H1 (cell line): Measurements from ENCODE around the gene B4GALNT3. TPM values are rescaled to one million over a fixed set of nuclear protein-coding genes. Genes with fewer than 3 reads are reported as not detected.

ENCODE experiments used
- CTCF ChIA-PET: fragments of 300-600 bp; sonication (Branson Sonifier 250); formaldehyde crosslinking; loops from one replicate; lab custom pipeline; 2021; ENCODE audit not compliant: partially characterized antibody; lab: Charles Lee
- POLR2A ChIA-PET: fragments of 300-600 bp; sonication (Branson Sonifier 250); formaldehyde crosslinking; loops from one replicate; lab custom pipeline; 2021; ENCODE audit warnings: inconsistent platforms; ENCODE audit not compliant: partially characterized antibody; lab: Charles Lee
- DNase-seq, 2 experiments: peaks; one replicate each; pipeline versions ENCODE4 v3.0.0 to v3.0.0-alpha.2; 2010 to 2022; ENCODE audit warnings: low spot score in 2 of 2, low read depth in 1 of 2, mixed read lengths in 1 of 2
- FAIRE-seq: peaks from 2 replicates; lab custom pipeline; 2011; peaks lifted over from hg19 to GRCh38; lab: Jason Lieb, UNC
- H2AFZ ChIP-seq: 2 replicates; pipeline ENCODE4 v1.8.1; 2012; ENCODE audit warnings: low read length, inconsistent platforms
- H2AK5ac ChIP-seq: 2 replicates; pipeline ENCODE4 v1.6.1; 2013; ENCODE audit warnings: low read depth, low read length
- H2BK120ac ChIP-seq: replicated peaks from 2 replicates; pipeline ENCODE3; 2013; ENCODE audit warnings: low read depth, low read length, inconsistent platforms
- H2BK12ac ChIP-seq: 2 replicates; pipeline ENCODE4 v1.6.1; 2013; ENCODE audit warnings: low read depth, low read length
- H2BK15ac ChIP-seq: 2 replicates; pipeline ENCODE4 v1.6.1; 2013; ENCODE audit warnings: low read length
- H2BK20ac ChIP-seq: 2 replicates; pipeline ENCODE4 v1.6.1; 2013; ENCODE audit warnings: low read length
- H2BK5ac ChIP-seq: 2 replicates; pipeline ENCODE4 v1.6.1; 2013; ENCODE audit warnings: low read depth, low read length
- H3K14ac ChIP-seq: 2 replicates; pipeline ENCODE4 v1.6.1; 2013; ENCODE audit warnings: inconsistent platforms; ENCODE audit not compliant: insufficient read length
- H3K18ac ChIP-seq: 2 replicates; pipeline ENCODE4 v1.6.1; 2013; ENCODE audit warnings: low read length; ENCODE audit errors: extremely low read depth
- H3K23ac ChIP-seq: 2 replicates; pipeline ENCODE4 v1.6.1; 2013; ENCODE audit warnings: inconsistent platforms; ENCODE audit not compliant: insufficient read length
- H3K23me2 ChIP-seq: 2 replicates; pipeline ENCODE4 v1.6.1; 2013; ENCODE audit warnings: low read depth, low read length
- H3K27ac ChIP-seq: 2 replicates; pipeline ENCODE4 v1.6.1; 2011; ENCODE audit warnings: low read depth, low read length, inconsistent platforms
- H3K27me3 ChIP-seq, 4 experiments: replicated peaks in 1 of 4; 1 replicate in 1 of 4; 2 replicates in 3 of 4; pipeline versions ENCODE4 v1.6.1 to v1.8.1; 2011 to 2013; ENCODE audit warnings: low read length in 3 of 4, mild to moderate bottlenecking in 3 of 4, inconsistent platforms in 2 of 4, mixed read lengths in 2 of 4, moderate library complexity in 1 of 4; ENCODE audit not compliant: control insufficient read depth in 3 of 4, insufficient read depth in 3 of 4; ENCODE audit errors: extremely low read depth in 1 of 4
- H3K36me3 ChIP-seq, 4 experiments: 2 replicates each; pipeline versions ENCODE4 v1.6.1 to v1.8.1; 2011 to 2013; ENCODE audit warnings: mild to moderate bottlenecking in 4 of 4, low read length in 3 of 4, moderate library complexity in 2 of 4, control low read depth in 1 of 4, inconsistent platforms in 1 of 4; ENCODE audit not compliant: insufficient read depth in 4 of 4, control insufficient read depth in 2 of 4
- H3K4ac ChIP-seq: replicated peaks from 2 replicates; pipeline ENCODE3; 2013; ENCODE audit warnings: low read length, low read depth, mixed read lengths, inconsistent platforms; ENCODE audit not compliant: insufficient read length
- H3K4me1 ChIP-seq, 4 experiments: replicated peaks in 1 of 4; 1 replicate in 1 of 4; 2 replicates in 3 of 4; pipeline versions ENCODE4 v1.6.1 to v1.8.1; 2011 to 2013; ENCODE audit warnings: low read length in 3 of 4, inconsistent platforms in 2 of 4, mixed read lengths in 1 of 4; ENCODE audit not compliant: insufficient read depth in 4 of 4, control insufficient read depth in 3 of 4
- H3K4me2 ChIP-seq, 2 experiments: 2 replicates each; pipeline versions ENCODE4 v1.6.1 to v1.8.1; 2011 to 2013; ENCODE audit warnings: low read depth in 2 of 2, low read length in 2 of 2, control low read depth in 1 of 2, inconsistent platforms in 1 of 2, mild to moderate bottlenecking in 1 of 2; ENCODE audit not compliant: insufficient read depth in 1 of 2
- H3K4me3 ChIP-seq, 4 experiments: fragments of 200-600, 300-600 bp in 1 of 4; sonication (generic), shearing (Covaris generic), sonication (Bioruptor Twin) in 1 of 4; 2 replicates each; pipeline versions ENCODE4 v1.5.1 to v1.8.1; 2011 to 2016; ENCODE audit warnings: low read length in 4 of 4, low read depth in 3 of 4, control low read depth in 2 of 4, inconsistent platforms in 2 of 4, mild to moderate bottlenecking in 2 of 4, mixed read lengths in 1 of 4, moderate library complexity in 1 of 4; ENCODE audit not compliant: insufficient read depth in 2 of 4; ENCODE audit errors: extremely low read depth in 1 of 4
- H3K56ac ChIP-seq: replicated peaks from 2 replicates; pipeline ENCODE3; 2013; ENCODE audit warnings: low read depth, mild to moderate bottlenecking, mixed read lengths, low read length, inconsistent platforms; ENCODE audit not compliant: insufficient read length
- H3K79me1 ChIP-seq: 2 replicates; pipeline ENCODE4 v1.6.1; 2013; ENCODE audit warnings: low read depth, low read length, control low read depth
- H3K79me2 ChIP-seq, 2 experiments: 2 replicates each; pipeline versions ENCODE4 v1.6.1 to v1.8.1; 2012 to 2013; ENCODE audit warnings: low read length in 2 of 2, mild to moderate bottlenecking in 2 of 2, inconsistent platforms in 1 of 2; ENCODE audit not compliant: insufficient read depth in 2 of 2, control insufficient read depth in 1 of 2
- H3K9ac ChIP-seq, 4 experiments: replicated peaks in 1 of 4; 1 replicate in 1 of 4; 2 replicates in 3 of 4; pipeline versions ENCODE4 v1.6.1 to v1.8.1; 2011 to 2013; ENCODE audit warnings: low read depth in 3 of 4, low read length in 3 of 4, control low read depth in 2 of 4, mild to moderate bottlenecking in 2 of 4, moderate library complexity in 2 of 4, inconsistent platforms in 1 of 4; ENCODE audit errors: extremely low read depth in 1 of 4
- H3K9me3 ChIP-seq, 2 experiments: 2 replicates each; pipeline versions ENCODE4 v1.6.1 to v1.8.1; 2012 to 2013; ENCODE audit warnings: mild to moderate bottlenecking in 2 of 2, moderate library complexity in 2 of 2, control low read depth in 1 of 2, inconsistent platforms in 1 of 2, low read depth in 1 of 2, low read length in 1 of 2, mixed read lengths in 1 of 2; ENCODE audit not compliant: insufficient read depth in 2 of 2
- H4K20me1 ChIP-seq, 2 experiments: replicated peaks in 1 of 2; 2 replicates each; pipeline versions ENCODE3 to v1.8.1; 2011 to 2013; ENCODE audit warnings: inconsistent platforms in 2 of 2, low read length in 2 of 2, mild to moderate bottlenecking in 1 of 2; ENCODE audit not compliant: insufficient read depth in 2 of 2, control insufficient read depth in 1 of 2
- H4K5ac ChIP-seq: 2 replicates; pipeline ENCODE4 v1.6.1; 2013; ENCODE audit warnings: low read length, low read depth, mixed read lengths, inconsistent platforms; ENCODE audit not compliant: insufficient read length
- H4K8ac ChIP-seq: 2 replicates; pipeline ENCODE4 v1.8.0; 2013; ENCODE audit warnings: mild to moderate bottlenecking, moderate library complexity, low read length, inconsistent platforms; ENCODE audit not compliant: insufficient read depth; ENCODE audit errors: extremely low read depth
- H4K91ac ChIP-seq: replicated peaks from 2 replicates; pipeline ENCODE3; 2013; ENCODE audit warnings: low read length, mixed read lengths, inconsistent platforms; ENCODE audit not compliant: insufficient read length
- BRCA1 ChIP-seq: IDR thresholded peaks from 2 replicates; pipeline ENCODE4 v1.6.1; 2012; ENCODE audit warnings: low read depth, low read length, improper control_type of control experiment
- CBX8 ChIP-seq: fragments of 300-800, 300-1000 bp; sonication (generic); IDR thresholded peaks from 2 replicates; pipeline ENCODE4 v1.7.1; 2016; ENCODE audit warnings: low read depth, low read length, borderline replicate concordance
- CREB1 ChIP-seq: IDR thresholded peaks from 2 replicates; pipeline ENCODE4 v1.6.1; 2012; ENCODE audit warnings: inconsistent platforms
- USF2 ChIP-seq: IDR thresholded peaks from 2 replicates; pipeline ENCODE4 v1.6.1; 2011; ENCODE audit warnings: low read length, improper control_type of control experiment
- WGBS, 2 experiments: shearing (Covaris generic) in 1 of 2; methylation state at CpG; one replicate each; pipeline versions ENCODE4 v1.1.6 to v1.1.7; 2013 to 2015; ENCODE audit warnings: low lambda C conversion rate in 2 of 2, mixed read lengths in 2 of 2, inconsistent platforms in 1 of 2, low coverage in 1 of 2, missing lambda C conversion rate in 1 of 2; ENCODE audit not compliant: insufficient replicate concordance in 2 of 2, insufficient coverage in 1 of 2, insufficient read length in 1 of 2; ENCODE audit errors: extremely low coverage in 1 of 2, missing lambda C conversion rate in 1 of 2; 5-methylcytosine and 5-hydroxymethylcytosine counted together
- polyA plus RNA-seq, 7 experiments: library from polyadenylated mRNA; depleted of rRNA in 3 of 7; stranded (reverse) in 5 of 7; unstranded in 2 of 7; fragments of >200 nt in 5 of 7; fragments of 200-250 nt in 2 of 7; gene quantifications; 1 replicate in 5 of 7; 2 replicates in 1 of 7; 4 replicates in 1 of 7; pipeline versions ENCODE4 v1.2.1 to v1.2.3, GENCODE V29; 2011 to 2013; ENCODE audit warnings: missing spikeins in 2 of 7, mixed read lengths in 2 of 7
- total RNA-seq: library from RNA; stranded (reverse); fragmentation: NEBNext Ultra II Directional; extraction: Animal tissue kit (Norgen Biotek cat#: 25700); gene quantifications from 2 replicates; pipeline ENCODE4 v1.2.1, GENCODE V29; 2021

Gene B4GALNT3
- total and polyA plus RNA-seq, 2 of the 8 experiments (the other 6 are each of a cell fraction or from before 2014, with no cell fraction given): 12.5 to 20.3 TPM

GRCh38 chr12:597926-598568, 138.3 kb downstream of the B4GALNT3 start:
- Histone ChIP-seq H3K79me1 (no peaks in the 10 kb centered on the region), H3K4me2 (no peak overlapping the region), H3K23me2 (no peaks in the 10 kb centered on the region; the same call in 1 of the 2 replicates), H3K27ac (0 out of 2 replicates have a peak overlapping the region, but pooled peaks have one; percentile 22), H3K27me3 (no peaks in the 10 kb centered on the region), H2BK120ac (peak overlapping the region; percentile 15), H2BK12ac (0 out of 2 replicates have a peak overlapping the region, but pooled peaks have one; percentile 60), H2BK20ac (0 out of 2 replicates have a peak overlapping the region, but pooled peaks have one; percentile 34), H3K4ac (no peak overlapping the region), H4K91ac (no peak overlapping the region), H2BK15ac (no peak overlapping the region), H3K9me3 (no peaks in the 10 kb centered on the region), H2AFZ (peak overlapping the region; percentile 35; the same call in 1 of the 2 replicates), H3K4me3 (no peak overlapping the region), H2AK5ac (no peak overlapping the region), H3K36me3 (no peaks in the 10 kb centered on the region), H3K4me1 (peaks cover 0 to 5% (median 1%) of the 10 kb centered on the region in 4 experiments; a peak in 3 of 7 replicates), H4K20me1 (no peaks in the 10 kb centered on the region), H4K8ac (no peak overlapping the region; the same call in 1 of the 2 replicates), H3K18ac (no peak overlapping the region), H3K79me2 (no peaks in the 10 kb centered on the region), H4K5ac (no peak overlapping the region), H3K9ac (no peak overlapping the region), H3K23ac (no peak overlapping the region), H3K56ac (no peak overlapping the region), H3K14ac (peak overlapping the region; percentile 63), H2BK5ac (no peak overlapping the region)
- TF ChIP-seq CREB1: no peak
- TF ChIP-seq BRCA1: no peak
- no peak for TF ChIP-seq CBX8
- TF ChIP-seq USF2: no peak
- POLR2A ChIA-PET: interaction anchor here (1.5 kb wide), 1 partner anchor 13 kb away, joined by 3 read pairs; no protein-coding TSS in a partner anchor
- DNase-seq (no peak), FAIRE-seq (no peak)
- WGBS, 2 experiments: 88% methylated on average over 13 of the region's 13 CpGs; no CpG with 5 or more reads in 1 of the 2 experiments
- CTCF ChIA-PET: interaction anchor here (0.6 to 3.0 kb wide), 9 partner anchors 9 to 399 kb away, joined by 3 to 15 read pairs (median 3); no protein-coding TSS in a partner anchor
